Suprapubic skin (tissue), 4 donors: ENCODE measurements around the gene CD300E. TPM values are rescaled to one million over a fixed set of nuclear protein-coding genes. Genes with fewer than 3 reads are reported as not detected.

ENCODE experiments used
- DNase-seq, 2 donors: peaks; one replicate each; pipeline ENCODE4 v3.0.0-alpha.2; 2019; ENCODE audit warnings: low spot score in 2 of 2
- H3K27ac ChIP-seq: fragments of 200-600 bp; sonication (generic); one replicate; pipeline ENCODE4 v1.5.1; 2019
- H3K27me3 ChIP-seq: fragments of 200-600 bp; sonication (generic); one replicate; pipeline ENCODE4 v1.5.1; 2019
- H3K36me3 ChIP-seq: fragments of 200-600 bp; sonication (generic); one replicate; pipeline ENCODE4 v1.5.1; 2019
- H3K4me1 ChIP-seq: fragments of 200-600 bp; sonication (generic); one replicate; pipeline ENCODE4 v1.5.1; 2019
- H3K4me3 ChIP-seq: fragments of 200-600 bp; sonication (generic); one replicate; pipeline ENCODE4 v1.5.1; 2019; ENCODE audit warnings: mild to moderate bottlenecking
- H3K9me3 ChIP-seq: fragments of 200-600 bp; sonication (generic); one replicate; pipeline ENCODE4 v1.5.1; 2019
- CTCF ChIP-seq, 2 donors: fragments of 200-600 bp in 1 of 2; fragments of 450-650 bp in 1 of 2; sonication (generic) in 1 of 2; IDR thresholded peaks; one replicate each; pipeline ENCODE4 v1.5.1; 2016 to 2019; ENCODE audit warnings: antibody characterized with exemption in 2 of 2, mild to moderate bottlenecking in 1 of 2, moderate library complexity in 1 of 2
- EP300 ChIP-seq: sonication (generic); formaldehyde crosslinking; IDR thresholded peaks from one replicate; pipeline ENCODE4 v1.6.1; 2017; ENCODE audit warnings: antibody characterized with exemption
- POLR2A ChIP-seq, 2 donors: fragments of 450-650 bp; IDR thresholded peaks; one replicate each; pipeline ENCODE4 v1.6.1; 2017; ENCODE audit warnings: antibody characterized with exemption in 2 of 2, mild to moderate bottlenecking in 2 of 2, moderate library complexity in 2 of 2
- POLR2AphosphoS5 ChIP-seq, 3 donors: sonication (generic); formaldehyde crosslinking; IDR thresholded peaks; one replicate each; pipeline ENCODE4 v1.6.1; 2017; ENCODE audit warnings: antibody characterized with exemption in 3 of 3
- WGBS: methylation state at CpG from one replicate; pipeline ENCODE4 v1.1.5; 2018; 5-methylcytosine and 5-hydroxymethylcytosine counted together
- total RNA-seq, 4 donors: library from RNA; depleted of rRNA; stranded (reverse); fragments of >200 nt; gene quantifications; one replicate each; pipeline ENCODE4 v1.1.0, GENCODE V29; 2016

Gene CD300E
- total RNA-seq, 4 donors from 2014 or later: 0.24 TPM; not detected in 3

- no peak for TF ChIP-seq EP300
- no peak for TF ChIP-seq POLR2AphosphoS5 (IDR thresholded peaks at IDR 0.05)
- TF ChIP-seq CTCF (IDR thresholded peaks at IDR 0.05): no peak
- no peak for TF ChIP-seq POLR2A (IDR thresholded peaks at IDR 0.05)
- 67% methylated on average over 3 of the region's 3 CpGs for WGBS
Measured at GRCh38 chr17:74625661-74626060, 2.1 kb upstream of the CD300E start.

GRCh38 chr17:74624131-74624530 lies 593 bp upstream of the CD300E start:
- WGBS: 97% methylated on average over 1 of the region's 1 CpG
- H3K36me3 ChIP-seq: no peaks in the 10 kb centered on the region
- no peak for DNase-seq
- H3K4me3 ChIP-seq: no peak overlapping the region
- H3K27ac ChIP-seq: no peak overlapping the region
- H3K4me1 ChIP-seq: peaks cover 1% of the 10 kb centered on the region
- H3K27me3 ChIP-seq: peaks cover 18% of the 10 kb centered on the region
- TF ChIP-seq POLR2A (IDR thresholded peaks at IDR 0.05): no peak
- no peak for TF ChIP-seq CTCF (IDR thresholded peaks at IDR 0.05)
- TF ChIP-seq EP300: no peak
- TF ChIP-seq POLR2AphosphoS5 (IDR thresholded peaks at IDR 0.05): no peak
- peaks cover 4% of the 10 kb centered on the region for H3K9me3 ChIP-seq

More at GRCh38 chr17:74625661-74626060, 2.1 kb upstream of the CD300E start:
- no peak overlapping the region for H3K4me3 ChIP-seq
- DNase-seq: no peak
- peaks cover 22% of the 10 kb centered on the region for H3K27me3 ChIP-seq
- no peaks in the 10 kb centered on the region for H3K4me1 ChIP-seq
- no peak overlapping the region for H3K27ac ChIP-seq
- no peaks in the 10 kb centered on the region for H3K36me3 ChIP-seq
- H3K9me3 ChIP-seq: peaks cover 4% of the 10 kb centered on the region

GRCh38 chr17:74619077-74619673 lies 4.4 kb downstream of the CD300E start:
- Histone ChIP-seq H3K27ac (no peak overlapping the region), H3K9me3 (no peaks in the 10 kb centered on the region), H3K36me3 (no peaks in the 10 kb centered on the region), H3K4me1 (peaks cover 4% of the 10 kb centered on the region), H3K4me3 (no peak overlapping the region), H3K27me3 (peaks cover 14% of the 10 kb centered on the region)
- 33% methylated on average over 1 of the region's 2 CpGs for WGBS
- TF ChIP-seq EP300 (no peak), POLR2A (IDR thresholded peaks at IDR 0.05) (no peak), CTCF (IDR thresholded peaks at IDR 0.05) (no peak), POLR2AphosphoS5 (IDR thresholded peaks at IDR 0.05) (no peak)
- DNase-seq: no peak

GRCh38 chr17:74618451-74618850 lies 5.1 kb downstream of the CD300E start:
- WGBS: 58% methylated on average over 3 of the region's 3 CpGs
- Histone ChIP-seq H3K36me3 (no peaks in the 10 kb centered on the region), H3K27ac (no peak overlapping the region), H3K4me3 (no peak overlapping the region), H3K9me3 (no peaks in the 10 kb centered on the region), H3K27me3 (peaks cover 17% of the 10 kb centered on the region), H3K4me1 (peaks cover 4% of the 10 kb centered on the region)
- TF ChIP-seq POLR2AphosphoS5 (IDR thresholded peaks at IDR 0.05) (no peak), EP300 (no peak), CTCF (IDR thresholded peaks at IDR 0.05) (no peak), POLR2A (IDR thresholded peaks at IDR 0.05) (no peak)
- DNase-seq: no peak

GRCh38 chr17:74616696-74617095 lies 6.8 kb downstream of the CD300E start:
- no peak for DNase-seq
- Histone ChIP-seq H3K27ac (no peak overlapping the region), H3K9me3 (no peaks in the 10 kb centered on the region), H3K36me3 (no peaks in the 10 kb centered on the region), H3K27me3 (peaks cover 28% of the 10 kb centered on the region), H3K4me3 (no peak overlapping the region), H3K4me1 (peaks cover 4% of the 10 kb centered on the region)
- TF ChIP-seq POLR2AphosphoS5 (IDR thresholded peaks at IDR 0.05) (no peak), EP300 (no peak), POLR2A (IDR thresholded peaks at IDR 0.05) (no peak), CTCF (IDR thresholded peaks at IDR 0.05) (no peak)
- WGBS: 92% methylated on average over 7 of the region's 7 CpGs
